Stromal cell of bone marrow (primary cell): ENCODE results near the gene LRRC36.
"Not testable (repeated sequence)": the region's sequence is repeated elsewhere in the genome, so short reads cannot be mapped to it uniquely, and the experiment has no call there.

ENCODE experiments used
- DNase-seq: peaks from one replicate; pipeline ENCODE4 v3.0.0-alpha.2; 2012; ENCODE audit warnings: low read depth

Gene LRRC36

GRCh38 chr16:67345401-67345800, 18.8 kb downstream of the LRRC36 start:
- no peak for DNase-seq

GRCh38 chr16:67346341-67346740, 19.7 kb downstream of the LRRC36 start:
- no peak for DNase-seq

GRCh38 chr16:67349172-67349571, 22.6 kb downstream of the LRRC36 start:
- no peak for DNase-seq

- no peak for DNase-seq
Measured at GRCh38 chr16:67350324-67350723, 23.7 kb downstream of the LRRC36 start.

- DNase-seq = not testable (repeated sequence)
Measured at GRCh38 chr16:67352463-67352862, 25.8 kb downstream of the LRRC36 start.

- DNase-seq = no peak
Measured at GRCh38 chr16:67356396-67356795, 29.8 kb downstream of the LRRC36 start.

- no peak for DNase-seq
Measured at GRCh38 chr16:67357561-67357960, 30.9 kb downstream of the LRRC36 start.

GRCh38 chr16:67359540-67360269, 33.1 kb downstream of the LRRC36 start:
- not testable (repeated sequence) for DNase-seq

- DNase-seq = no peak
Measured at GRCh38 chr16:67361038-67361437, 34.4 kb downstream of the LRRC36 start.

GRCh38 chr16:67364600-67365235, 38.1 kb downstream of the LRRC36 start:
- no peak for DNase-seq

GRCh38 chr16:67370661-67371060, 44.0 kb downstream of the LRRC36 start:
- DNase-seq = no peak

- no peak for DNase-seq
Measured at GRCh38 chr16:67372664-67373063, 46.0 kb downstream of the LRRC36 start.

- DNase-seq = not testable (repeated sequence)
Measured at GRCh38 chr16:67376012-67376411, 49.4 kb downstream of the LRRC36 start.

- no peak for DNase-seq
Measured at GRCh38 chr16:67378642-67379041, 52.0 kb downstream of the LRRC36 start.

GRCh38 chr16:67383284-67383683, 56.7 kb downstream of the LRRC36 start:
- DNase-seq = no peak

- no peak for DNase-seq
Measured at GRCh38 chr16:67384778-67385510, 58.3 kb downstream of the LRRC36 start.

GRCh38 chr16:67386861-67387455, 60.3 kb downstream of the LRRC36 start:
- no peak for DNase-seq

GRCh38 chr16:67387479-67388079, 61.0 kb downstream of the LRRC36 start:
- no peak for DNase-seq

GRCh38 chr16:67388191-67388590, 61.6 kb downstream of the LRRC36 start:
- no peak for DNase-seq

GRCh38 chr16:67388591-67388990, 62.0 kb downstream of the LRRC36 start:
- DNase-seq = no peak

GRCh38 chr16:67389911-67390815, 63.5 kb downstream of the LRRC36 start:
- DNase-seq = no peak
